Measurements from ENCODE around the gene PAFAH1B1.

Gene PAFAH1B1

GRCh38 chr17:2701996-2702741 lies 108.7 kb downstream of the PAFAH1B1 start:
- no peak for DNase-seq

GRCh38 chr17:2703181-2703580 lies 109.7 kb downstream of the PAFAH1B1 start:
- no peak for DNase-seq

GRCh38 chr17:2703606-2704005 lies 110.2 kb downstream of the PAFAH1B1 start:
- no peak for DNase-seq

- DNase-seq = no peak
Observed at GRCh38 chr17:2704031-2704889, 110.8 kb downstream of the PAFAH1B1 start.

- no peak for DNase-seq
Observed at GRCh38 chr17:2704890-2705248, 111.4 kb downstream of the PAFAH1B1 start.

GRCh38 chr17:2705263-2705662 lies 111.8 kb downstream of the PAFAH1B1 start:
- DNase-seq = no peak

- no peak for DNase-seq
Observed at GRCh38 chr17:2705888-2706795, 112.7 kb downstream of the PAFAH1B1 start.

- DNase-seq = no peak
Observed at GRCh38 chr17:2706911-2707510, 113.6 kb downstream of the PAFAH1B1 start.

- peak in 42 of 51 donors; percentile 13 to 80 (median 60) for DNase-seq
Observed at GRCh38 chr17:2707721-2708584, 114.5 kb downstream of the PAFAH1B1 start.

GRCh38 chr17:2708585-2709182 lies 115.2 kb downstream of the PAFAH1B1 start:
- DNase-seq = no peak

GRCh38 chr17:2709183-2709661 lies 115.8 kb downstream of the PAFAH1B1 start:
- DNase-seq = no peak

- no peak for DNase-seq
Observed at GRCh38 chr17:2710071-2710802, 116.8 kb downstream of the PAFAH1B1 start.

- DNase-seq = peak in 3 of 51 donors; percentile 8 to 41 (median 41)
Observed at GRCh38 chr17:2710803-2711607, 117.6 kb downstream of the PAFAH1B1 start.

GRCh38 chr17:2711608-2712299 lies 118.3 kb downstream of the PAFAH1B1 start, which contains the start of gene CLUH:
Gene CLUH (minus strand): TSS chr17:2711764. CDS start chr17:2711661, 103 bp downstream.
- peak; percentile 79 to 96 (median 92) for DNase-seq

- DNase-seq = peak in 2 of 51 donors; percentile 43 to 56
Observed at GRCh38 chr17:2712300-2713043, 119.0 kb downstream of the PAFAH1B1 start.

- DNase-seq = no peak
Observed at GRCh38 chr17:2713881-2714280, 120.4 kb downstream of the PAFAH1B1 start.

All from hypothalamus (tissue), 51 donors.